HuH-7.5 (cell line): ENCODE measurements around the gene PDGFRB.
"Not testable (repeated sequence)": the region's sequence is repeated elsewhere in the genome, so short reads cannot be mapped to it uniquely, and the experiment has no call there.

ENCODE experiments used
- DNase-seq: peaks from one replicate; pipeline ENCODE4 v3.0.0; 2011; ENCODE audit warnings: low spot score

The PDGFRB gene

DNA sequence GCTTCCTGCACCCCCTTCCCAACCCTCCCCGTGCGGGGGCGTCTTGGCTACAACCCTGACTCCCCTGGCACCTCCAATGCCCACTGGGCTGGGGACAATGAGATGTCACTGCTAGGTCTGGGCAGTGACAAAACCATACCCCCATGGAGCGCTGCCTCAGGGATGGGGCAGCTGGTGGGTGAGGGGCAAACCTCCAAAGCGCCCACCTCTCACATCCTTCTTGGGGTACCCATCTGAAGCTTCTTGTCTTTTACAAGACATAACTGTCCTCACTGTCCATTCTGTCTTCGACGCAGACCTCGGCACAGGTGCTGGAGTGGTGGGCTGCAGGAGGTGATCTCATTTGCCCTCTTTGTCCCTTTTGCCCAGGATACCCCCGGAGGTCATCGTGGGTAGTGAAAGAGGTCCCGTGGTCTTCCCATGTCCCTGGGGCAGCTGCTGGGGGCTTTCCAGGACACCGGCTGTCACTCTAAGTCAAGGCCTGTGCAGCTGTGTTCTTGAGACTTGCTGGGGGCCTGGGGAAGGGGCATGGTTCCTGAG lies 41.5 kb downstream of the PDGFRB start:
- DNase-seq, result peak; percentile 11

DNA sequence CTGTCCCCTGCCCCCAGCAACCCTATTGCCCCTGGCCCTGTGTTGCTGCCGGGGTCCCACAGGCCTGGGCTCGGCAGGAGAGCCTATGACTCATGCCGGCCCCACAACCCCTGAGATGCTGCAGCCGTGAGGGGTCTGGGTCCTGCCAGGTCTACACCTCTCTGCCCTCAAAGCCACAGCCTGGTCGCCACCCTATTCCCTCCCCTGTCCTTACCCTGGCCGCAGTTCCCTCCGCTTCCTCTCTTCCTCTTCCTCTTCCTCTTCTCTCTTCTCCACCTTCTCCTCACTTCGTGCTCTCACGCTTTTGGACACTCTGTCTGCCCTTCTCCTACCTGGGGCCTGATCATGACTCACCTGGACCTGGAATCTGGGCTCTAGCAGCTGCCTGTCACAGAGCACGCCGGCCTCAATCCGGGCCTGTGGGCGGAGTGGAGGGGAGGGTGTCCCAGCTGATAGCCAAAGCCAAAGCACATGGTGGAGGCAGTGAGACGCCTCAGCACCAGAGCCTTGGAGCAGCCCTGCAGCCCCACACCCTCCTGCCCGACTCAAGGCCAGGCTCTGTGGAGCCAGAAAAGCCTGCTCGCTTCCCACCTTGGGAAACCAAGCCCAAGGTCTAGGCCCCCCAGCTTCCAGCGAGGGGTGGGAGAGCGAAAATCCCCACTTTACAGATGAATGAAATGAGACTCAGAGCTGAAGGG lies 42.4 kb downstream of the PDGFRB start:
- peak; percentile 9 for DNase-seq

DNA sequence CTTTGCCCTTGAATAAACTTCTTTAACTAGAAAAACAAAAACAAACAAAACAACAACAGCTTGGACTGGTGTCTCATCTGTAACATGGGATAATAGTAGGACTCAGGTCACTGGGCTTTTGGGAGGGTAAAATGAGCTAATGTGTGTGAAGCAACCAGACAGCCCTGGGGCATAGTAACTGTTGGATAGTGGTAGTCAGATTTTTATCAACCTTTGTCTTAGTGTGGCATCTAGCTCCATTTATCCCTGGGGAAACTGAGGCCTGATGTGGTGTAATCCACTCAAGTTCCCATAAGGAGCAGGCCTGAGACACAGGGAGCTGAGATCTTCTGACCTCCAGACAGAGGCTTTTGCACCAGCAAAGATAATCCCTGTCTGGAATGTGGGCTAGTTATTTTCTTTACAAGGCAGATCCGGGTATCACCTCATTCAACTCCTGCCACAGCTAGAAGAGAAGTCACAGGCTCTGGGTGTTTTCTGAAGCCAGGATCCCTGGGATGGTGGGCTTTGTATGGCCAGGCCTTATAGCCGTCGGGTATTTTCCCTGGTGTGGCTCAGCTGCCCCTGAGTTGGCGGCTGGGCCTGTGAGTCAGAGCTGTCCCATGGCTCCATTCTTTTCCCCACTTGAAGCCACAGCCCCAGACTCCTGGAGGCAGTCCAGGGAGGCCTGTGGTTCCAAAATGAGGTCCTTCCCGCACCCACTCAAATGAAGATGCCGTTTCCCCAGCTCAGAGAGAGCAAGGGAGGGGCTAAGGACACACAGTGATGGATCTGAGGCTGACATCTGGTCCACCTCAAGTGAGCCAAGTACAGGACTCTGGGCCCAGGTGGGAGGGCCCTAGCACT lies 43.2 kb downstream of the PDGFRB start:
- peak; percentile 5 for DNase-seq

DNA sequence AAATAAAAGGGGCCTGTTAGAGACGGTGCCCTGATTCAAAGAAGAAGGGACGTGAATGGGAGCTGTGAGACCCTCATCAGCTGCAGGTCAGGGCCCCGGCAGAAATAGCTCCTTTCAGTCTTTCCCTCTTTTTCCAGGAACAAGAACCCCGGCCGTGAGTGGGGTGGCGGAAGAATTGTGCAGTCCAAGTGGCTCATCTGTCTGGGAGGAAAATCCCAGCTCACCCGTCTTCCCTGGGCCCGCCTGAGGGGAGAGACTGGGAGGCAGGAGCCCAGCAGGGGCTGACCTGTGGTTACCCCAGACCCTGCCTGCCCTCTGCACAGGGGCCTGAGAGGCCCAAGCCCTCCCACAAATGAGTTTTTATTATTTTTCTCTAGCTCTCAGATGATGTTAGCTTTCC lies 44.5 kb downstream of the PDGFRB start:
- peak; percentile 1 for DNase-seq

DNA sequence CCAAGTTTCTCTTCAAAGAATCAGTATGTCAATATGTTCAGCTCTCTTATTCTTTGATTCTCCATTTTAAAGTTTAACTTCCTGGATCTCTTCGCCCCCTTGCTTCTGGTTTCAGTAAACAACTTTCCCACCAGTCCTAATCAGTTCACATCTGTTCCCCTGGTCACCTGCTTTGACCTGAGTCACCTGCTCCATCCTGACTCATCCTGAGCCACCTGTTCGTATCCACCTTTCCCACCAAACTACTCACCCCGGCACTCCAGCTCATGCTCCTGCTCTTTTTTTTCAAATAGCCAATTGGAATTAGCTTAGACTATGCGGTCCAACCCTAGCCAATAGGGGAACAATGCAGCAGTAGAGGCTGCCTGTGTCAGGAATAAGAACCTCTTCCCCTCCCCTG lies 45.7 kb downstream of the PDGFRB start:
- DNase-seq, result no peak

DNA sequence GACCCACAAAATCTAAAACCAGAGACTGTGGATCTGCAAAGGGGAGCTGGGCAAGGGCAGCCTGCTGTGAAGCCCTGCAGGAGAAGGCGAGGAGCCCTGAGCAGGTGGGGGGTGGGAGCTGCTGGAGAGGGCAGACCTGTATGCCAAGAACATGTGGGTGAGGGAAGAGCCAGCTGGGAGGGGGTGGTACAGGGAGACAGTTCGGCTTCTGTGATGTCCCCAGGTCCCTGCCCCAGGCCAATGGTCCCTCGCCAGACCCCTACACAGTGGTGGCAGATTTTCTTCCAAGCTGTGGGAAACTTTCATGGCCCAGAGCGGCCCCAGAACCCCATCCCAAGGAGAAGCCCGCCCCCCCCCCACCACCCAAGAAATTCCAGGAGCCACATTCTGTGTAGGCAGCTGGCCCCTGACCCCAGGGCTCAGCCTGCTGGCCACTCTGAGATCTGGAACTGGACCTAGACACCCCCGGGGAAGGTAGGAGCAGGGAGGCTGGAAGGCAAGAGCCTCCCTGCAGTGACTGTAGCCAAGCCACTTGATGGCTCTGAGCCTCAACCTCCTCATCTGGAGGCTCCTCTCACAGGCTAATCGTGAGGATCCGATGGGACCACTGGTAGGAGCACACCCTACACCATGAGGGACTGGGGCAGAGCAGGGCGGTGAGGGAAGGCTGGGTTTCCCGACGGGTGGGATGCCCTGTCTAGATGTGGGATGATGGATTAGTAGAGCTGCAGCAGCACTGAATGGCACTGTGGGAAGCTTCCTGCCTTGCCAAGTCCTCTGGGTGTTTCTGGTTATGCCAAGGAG lies 46.7 kb downstream of the PDGFRB start:
- no peak for DNase-seq

DNA sequence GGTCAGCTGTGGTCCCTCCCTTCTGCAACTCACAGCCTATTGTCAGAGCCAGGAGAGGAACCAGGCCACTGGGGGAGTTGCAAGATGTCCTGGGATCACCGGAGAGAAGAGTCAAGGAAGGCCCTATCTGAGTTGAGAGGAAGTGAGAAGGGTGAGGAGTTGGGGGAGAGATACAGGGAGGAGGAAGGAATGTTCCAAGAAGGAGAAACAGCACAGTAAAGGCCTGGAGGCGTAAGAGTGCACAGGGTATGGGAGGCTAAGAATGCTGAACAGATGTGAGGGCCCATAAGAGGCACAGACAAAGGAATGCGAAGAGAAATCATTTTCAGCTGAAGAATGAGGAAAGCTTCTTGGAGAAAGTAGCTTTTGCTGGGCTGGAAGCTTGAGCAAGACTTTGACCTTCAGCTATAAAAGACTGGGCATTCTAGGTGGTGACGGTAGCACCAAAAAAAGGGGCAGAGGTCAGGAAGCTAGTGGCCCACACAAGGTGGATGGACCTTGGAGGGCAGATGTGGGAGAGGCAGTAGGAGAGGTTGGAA lies 47.7 kb downstream of the PDGFRB start:
- DNase-seq, result no peak

DNA sequence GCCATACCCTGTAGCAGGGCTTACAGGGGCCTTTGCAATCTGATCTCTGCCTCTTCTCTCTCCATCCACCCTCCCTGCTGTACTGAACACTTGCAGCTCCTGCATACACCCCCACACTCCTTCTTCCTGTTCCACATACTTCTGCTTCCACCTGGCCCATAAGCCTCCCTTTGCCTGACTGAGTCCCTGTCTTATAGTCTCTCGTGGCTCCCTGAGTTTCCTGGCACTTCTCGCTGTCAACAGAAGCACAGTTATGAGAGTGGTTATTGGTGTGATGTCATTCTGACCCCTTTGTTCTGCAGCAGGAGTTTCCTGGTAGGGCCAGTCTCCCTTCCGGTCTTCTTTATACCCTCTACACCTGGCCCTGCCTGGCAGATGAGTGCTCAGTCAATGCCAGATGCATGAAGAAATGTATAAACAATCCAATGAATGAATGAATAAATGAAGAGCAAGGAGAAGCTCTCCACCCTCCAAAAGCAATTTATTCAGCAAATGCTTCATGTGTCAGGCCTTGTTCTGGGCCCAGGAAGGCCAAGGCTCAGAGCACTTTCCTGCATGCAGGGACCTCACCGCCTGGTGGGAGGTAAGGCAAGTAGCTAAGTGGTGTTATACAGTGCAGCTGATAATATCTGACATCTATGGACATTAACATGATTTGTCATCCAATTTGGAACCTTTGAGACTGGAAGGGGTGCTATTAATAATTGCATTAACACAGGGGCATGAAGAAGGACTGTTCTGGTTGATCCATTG lies 48.8 kb downstream of the PDGFRB start:
- DNase-seq, result no peak

DNA sequence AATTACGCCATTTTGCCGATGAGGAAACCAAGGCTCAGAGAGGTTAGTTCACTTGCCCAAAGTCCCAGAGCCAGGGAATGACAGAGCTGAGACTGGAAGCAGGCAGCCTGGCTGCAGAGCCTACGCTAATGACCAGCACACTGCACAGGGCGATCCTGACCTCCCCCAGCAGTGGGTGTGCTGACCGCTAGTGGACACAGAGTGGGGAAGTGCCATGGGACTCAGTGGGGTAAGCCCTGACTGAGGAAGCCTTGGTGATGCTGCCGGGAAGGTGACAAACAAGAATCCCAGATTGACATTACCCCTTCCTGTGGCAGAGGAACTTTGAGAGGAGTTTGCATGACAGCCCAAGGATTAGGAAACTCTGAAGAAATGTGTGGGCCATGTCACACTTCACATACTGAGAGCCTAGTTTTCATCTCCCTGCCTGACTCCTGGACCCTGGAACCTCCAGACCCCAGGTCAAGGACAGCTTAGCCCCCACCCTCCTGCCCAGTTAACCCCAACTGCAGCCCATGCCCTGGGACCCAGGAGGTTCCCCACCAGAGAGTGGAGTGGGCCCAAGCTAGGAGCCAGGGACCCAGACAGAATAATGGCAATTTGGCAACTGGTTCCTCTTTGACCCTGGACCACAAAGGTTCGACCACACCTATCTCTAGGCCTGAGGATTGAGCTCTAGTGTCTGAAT lies 49.6 kb downstream of the PDGFRB start:
- DNase-seq, result no peak

DNA sequence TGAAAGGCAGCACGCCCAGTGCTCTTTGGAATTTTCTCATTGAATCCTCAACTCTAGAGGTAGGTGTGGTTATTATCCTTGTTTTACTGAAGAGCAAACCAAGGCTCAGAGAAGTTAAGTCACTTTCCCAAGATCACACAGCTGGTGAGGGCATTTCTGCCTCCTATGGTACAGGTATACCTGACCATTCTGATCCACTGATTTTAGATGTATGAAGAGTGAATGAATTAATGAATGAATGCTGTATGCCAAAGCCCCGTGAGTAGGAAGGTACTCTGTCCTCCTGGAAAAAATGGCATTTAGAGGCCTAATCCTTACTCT lies 51.1 kb downstream of the PDGFRB start:
- no peak for DNase-seq

DNA sequence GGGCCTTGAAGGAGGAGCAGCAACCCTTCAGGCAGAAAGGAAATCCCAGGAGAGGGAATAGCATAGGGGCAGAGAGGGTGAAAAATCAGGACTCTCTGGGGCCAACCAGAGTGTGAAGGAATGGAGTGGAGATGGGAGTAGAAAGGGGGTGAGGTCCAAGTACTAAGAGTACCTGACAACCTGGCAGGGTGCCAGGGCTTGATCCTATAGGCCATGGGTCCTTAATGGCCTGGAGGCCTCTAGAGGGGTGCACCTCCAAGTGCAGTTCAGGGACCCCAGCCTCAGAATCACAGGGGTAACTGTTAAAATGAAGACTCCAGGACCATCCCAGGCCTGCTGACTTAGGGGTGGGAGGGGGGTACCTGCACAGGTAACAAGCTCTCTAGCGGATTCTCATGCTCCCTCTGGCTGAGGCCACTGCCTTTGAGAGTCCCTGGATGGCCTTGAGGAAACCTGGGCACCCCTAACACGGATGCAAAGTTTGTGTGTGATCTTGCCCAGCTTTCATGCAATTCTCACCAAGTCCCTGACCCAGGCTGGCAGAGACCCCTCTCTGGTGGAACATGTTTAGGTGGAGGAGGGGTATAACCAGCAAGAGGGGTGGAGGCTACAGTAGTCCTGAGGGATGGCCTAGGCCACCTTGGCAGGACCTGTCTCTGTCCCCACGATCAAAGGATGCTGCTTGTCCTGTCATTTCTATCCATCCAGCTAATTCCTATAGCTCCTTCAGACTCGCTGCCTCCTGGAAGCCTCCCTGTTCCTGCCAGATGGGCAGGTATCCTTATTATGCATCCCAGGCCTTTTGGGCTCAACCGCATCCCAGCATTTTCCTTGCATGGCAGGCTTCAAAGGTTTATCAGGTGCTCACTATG lies 51.7 kb downstream of the PDGFRB start:
- no peak for DNase-seq

DNA sequence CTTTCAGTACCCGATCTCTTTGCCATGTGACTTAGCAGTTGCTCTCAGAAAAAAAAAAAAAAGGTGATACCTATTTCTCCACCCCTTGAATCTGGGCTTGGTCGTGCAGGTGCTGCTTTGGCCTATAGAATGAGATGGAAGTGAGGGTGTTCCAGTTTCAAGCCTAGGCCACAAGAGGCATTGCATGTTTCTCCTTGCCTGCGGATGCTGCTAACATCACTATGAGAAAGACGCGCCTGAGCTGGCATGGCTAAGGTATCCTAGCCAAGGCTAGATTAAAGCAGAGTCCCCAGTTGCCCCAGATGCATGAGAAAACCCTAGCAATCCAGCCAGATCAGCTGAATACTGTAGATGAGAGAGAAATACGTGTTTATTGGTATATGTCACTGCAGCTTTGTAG lies 54.6 kb downstream of the PDGFRB start:
- peak; percentile 2 for DNase-seq

DNA sequence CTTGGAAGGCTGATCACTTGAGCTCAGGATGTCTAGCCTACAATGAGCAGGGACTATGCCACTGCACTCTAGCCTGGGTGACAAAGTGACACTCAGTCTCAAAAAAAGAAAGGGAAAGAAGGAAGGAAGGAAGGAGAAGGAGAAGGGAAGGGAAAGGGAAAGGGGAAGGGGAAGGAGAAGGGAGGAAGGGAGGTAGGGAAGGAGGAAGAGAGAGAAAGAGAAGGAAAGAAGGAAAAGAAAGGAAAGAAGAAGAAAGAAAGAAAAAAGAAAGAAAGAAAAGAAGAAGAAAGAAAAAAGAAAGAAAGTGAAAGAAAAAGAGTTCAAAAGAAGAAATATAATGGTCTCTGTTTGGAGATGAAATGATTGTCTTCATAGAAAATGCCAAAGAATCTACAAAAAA lies 58.5 kb downstream of the PDGFRB start:
- DNase-seq, result no peak

DNA sequence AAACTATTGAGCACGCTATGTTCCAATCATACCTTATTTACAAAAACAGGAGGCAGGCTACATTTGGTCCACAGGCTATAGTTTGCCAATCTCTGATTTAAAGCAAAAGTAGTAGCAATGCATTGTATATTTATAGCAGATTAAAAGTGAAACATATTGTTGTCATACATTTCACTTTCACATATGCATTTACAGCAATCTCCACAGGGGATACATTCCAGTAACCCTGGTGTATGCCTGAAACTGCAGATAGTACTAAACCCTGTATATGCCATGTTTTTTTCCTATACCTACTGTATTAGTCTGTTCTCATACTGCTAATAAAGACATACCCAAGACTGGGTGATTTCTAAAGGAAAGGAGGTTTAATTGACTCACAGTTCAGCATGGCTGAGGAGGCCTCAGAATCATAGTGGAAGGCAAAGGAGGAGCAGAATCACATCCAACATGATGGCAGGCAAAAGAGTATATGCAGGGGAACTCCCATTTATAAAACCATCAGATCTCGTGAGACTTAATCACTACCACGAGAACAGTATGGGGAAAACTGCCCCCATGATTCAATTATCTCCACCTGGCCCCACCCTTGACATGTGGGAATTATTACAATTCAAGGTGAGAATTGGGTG lies 63.4 kb downstream of the PDGFRB start:
- no peak for DNase-seq

DNA sequence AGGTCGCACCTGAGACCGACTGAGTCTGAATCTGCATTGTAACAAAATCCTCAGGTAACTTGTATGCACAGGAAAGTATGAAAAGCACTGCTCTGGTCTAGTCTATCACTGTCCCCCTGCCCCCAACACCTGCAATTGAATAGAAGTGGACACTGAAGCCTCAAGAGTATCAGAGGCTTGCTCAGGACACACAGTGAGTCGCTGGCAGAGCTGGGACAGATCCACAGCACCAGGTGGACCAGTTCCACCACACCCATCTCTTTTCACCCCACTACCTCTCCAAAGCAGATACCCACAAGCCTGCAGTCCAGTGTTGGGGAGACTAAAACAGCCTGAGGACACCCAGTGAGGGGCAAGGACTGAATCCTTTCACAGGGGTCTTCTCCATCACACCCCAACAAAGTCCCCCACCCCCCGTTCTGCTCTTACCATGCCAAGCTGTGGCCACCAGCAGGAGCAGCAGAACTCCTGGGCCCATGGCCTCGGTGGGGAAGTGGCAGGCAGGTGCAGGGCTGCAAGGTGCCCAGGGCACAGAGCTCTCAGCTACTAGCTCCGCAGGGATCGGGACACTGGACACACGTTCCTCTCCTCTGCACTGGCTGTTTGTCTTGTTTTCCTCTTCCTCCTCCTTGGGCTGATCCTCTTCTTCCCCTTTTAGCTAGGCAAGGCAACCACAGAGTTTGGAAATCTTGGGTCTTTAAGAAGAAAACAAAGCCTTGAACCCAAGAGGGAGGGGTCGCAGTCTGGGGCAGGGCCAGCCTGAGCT lies 69.5 kb downstream of the PDGFRB start, which contains the start of gene CSF1R:
Gene CSF1R, minus strand, starts transcription at position 605 of the 766 bp plus-strand sequence. Its CDS starts 127 bp downstream, at position 478.
- no peak for DNase-seq

DNA sequence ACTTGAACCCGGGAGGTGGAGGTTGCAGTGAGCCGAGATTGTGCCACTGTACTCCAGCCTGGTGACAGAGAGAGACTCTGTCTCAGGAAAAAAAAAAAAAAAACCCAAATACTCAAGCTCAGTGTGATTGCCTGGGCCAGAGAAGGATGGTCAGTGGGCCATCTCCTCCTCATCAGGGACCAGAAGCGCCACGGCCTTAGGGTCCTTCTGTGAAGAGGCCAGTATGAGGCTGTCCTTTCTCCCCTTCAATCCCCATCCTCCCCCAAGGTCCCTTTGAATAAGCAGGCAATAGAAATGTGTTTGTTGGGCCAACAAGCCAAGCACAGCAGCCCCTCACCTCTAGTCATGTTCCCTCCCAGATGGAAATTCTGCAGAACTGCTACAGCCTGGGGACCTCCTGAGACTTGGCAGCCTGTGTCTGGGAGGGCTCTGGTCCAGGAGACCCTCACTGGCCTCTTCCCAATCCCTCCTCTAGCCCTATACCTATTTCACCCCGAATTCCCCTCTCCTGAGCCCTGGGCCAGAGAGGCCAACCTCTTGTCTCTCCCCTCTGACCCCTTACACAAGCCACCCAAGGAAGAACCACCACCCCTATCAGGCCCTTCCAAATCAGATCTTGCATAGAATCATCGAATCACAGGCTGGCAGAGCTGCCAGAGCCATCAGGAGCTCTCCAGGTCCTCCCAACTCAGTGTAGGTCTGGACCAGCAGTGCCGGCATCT lies 70.3 kb downstream of the PDGFRB start:
- DNase-seq, result no peak

DNA sequence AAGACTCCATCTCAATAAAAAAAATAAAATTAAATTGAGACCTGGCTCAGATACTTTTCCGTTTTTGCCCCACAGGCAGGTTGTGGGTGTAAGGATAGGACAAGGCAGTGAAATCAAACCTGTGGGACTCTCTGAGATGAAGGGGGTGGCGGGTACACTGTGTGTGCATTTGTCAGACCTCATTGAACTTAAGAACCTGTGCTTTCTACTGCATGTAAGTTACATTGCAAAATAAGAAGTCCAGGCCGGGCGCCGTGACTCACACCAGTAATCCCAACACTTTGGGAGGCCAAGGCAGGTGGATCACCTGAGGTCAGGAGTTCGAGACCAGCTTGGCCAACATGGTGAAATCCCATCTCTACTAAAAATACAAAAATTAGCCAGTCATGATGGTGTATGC lies 70.9 kb downstream of the PDGFRB start:
- DNase-seq, result not testable (repeated sequence)

DNA sequence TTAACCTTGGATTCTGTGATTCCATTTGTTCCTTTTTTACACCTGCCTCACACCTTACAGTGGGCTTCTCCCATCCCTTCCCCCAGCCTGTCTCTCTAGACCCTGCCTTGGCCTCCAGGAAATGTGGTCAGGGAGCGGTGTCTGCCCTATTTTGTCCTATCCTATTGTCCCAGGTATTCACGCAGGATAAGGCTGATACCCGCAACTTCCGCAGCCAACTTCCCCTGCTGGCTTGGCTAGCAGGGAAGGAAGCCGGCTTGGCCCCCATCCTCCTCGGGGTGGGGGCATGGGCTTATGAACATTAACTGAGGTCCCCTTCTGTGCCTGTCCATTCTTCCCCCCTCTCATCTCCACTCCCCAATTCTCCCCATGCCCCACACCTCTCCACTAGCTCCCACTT lies 72.8 kb downstream of the PDGFRB start:
- no peak for DNase-seq
